VCaP (cell line): Measurements from ENCODE around the gene RING1.

Source experiments
- H3K27ac ChIP-seq: fragments of 450-650 bp; 2 replicates; pipeline ENCODE4 v1.5.1; 2017
- TF ChIP-seq, protein P1 (sequence below): fragments of 450-650 bp; conservative IDR thresholded peaks from 2 replicates; pipeline ENCODE4 v1.5.1; 2017; ENCODE audit warnings: mild to moderate bottlenecking, moderate library complexity

RING1 gene

DNA sequence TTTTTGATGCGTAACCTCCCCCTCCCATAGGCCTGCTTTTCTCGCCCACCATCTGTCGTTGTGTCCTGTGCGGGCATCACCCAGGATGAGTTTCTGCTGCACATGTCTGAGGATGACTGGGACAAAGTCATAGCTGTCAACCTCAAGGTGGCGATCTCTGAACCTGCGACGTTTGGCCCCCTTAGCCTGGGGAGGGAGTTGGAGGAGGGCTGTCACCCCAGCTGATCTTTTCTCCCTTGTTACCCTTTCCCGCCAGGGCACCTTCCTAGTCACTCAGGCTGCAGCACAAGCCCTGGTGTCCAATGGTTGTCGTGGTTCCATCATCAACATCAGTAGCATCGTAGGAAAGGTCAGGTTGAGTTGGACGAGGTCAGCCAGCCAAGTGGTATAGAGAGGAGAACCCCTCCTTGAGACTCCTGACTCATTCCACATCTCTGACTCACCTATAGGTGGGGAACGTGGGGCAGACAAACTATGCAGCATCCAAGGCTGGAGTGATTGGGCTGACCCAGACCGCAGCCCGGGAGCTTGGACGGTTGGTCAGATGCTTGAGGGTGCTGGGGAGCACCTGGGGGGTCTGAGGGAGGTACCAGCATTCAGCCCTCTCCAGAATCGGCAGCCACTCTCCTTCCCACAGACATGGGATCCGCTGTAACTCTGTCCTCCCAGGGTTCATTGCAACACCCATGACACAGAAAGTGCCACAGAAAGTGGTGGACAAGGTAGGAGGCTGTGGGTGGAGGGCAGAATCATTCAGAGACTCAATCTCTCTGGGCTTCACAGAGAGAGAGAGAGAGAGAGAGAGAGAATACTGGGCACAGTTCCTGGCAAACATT is 2.9 kb upstream of the RING1 start:
- peak overlapping the region; percentile 71 for H3K27ac ChIP-seq
- TF ChIP-seq, protein P1, sequence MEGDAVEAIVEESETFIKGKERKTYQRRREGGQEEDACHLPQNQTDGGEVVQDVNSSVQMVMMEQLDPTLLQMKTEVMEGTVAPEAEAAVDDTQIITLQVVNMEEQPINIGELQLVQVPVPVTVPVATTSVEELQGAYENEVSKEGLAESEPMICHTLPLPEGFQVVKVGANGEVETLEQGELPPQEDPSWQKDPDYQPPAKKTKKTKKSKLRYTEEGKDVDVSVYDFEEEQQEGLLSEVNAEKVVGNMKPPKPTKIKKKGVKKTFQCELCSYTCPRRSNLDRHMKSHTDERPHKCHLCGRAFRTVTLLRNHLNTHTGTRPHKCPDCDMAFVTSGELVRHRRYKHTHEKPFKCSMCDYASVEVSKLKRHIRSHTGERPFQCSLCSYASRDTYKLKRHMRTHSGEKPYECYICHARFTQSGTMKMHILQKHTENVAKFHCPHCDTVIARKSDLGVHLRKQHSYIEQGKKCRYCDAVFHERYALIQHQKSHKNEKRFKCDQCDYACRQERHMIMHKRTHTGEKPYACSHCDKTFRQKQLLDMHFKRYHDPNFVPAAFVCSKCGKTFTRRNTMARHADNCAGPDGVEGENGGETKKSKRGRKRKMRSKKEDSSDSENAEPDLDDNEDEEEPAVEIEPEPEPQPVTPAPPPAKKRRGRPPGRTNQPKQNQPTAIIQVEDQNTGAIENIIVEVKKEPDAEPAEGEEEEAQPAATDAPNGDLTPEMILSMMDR: peak; percentile 38

DNA sequence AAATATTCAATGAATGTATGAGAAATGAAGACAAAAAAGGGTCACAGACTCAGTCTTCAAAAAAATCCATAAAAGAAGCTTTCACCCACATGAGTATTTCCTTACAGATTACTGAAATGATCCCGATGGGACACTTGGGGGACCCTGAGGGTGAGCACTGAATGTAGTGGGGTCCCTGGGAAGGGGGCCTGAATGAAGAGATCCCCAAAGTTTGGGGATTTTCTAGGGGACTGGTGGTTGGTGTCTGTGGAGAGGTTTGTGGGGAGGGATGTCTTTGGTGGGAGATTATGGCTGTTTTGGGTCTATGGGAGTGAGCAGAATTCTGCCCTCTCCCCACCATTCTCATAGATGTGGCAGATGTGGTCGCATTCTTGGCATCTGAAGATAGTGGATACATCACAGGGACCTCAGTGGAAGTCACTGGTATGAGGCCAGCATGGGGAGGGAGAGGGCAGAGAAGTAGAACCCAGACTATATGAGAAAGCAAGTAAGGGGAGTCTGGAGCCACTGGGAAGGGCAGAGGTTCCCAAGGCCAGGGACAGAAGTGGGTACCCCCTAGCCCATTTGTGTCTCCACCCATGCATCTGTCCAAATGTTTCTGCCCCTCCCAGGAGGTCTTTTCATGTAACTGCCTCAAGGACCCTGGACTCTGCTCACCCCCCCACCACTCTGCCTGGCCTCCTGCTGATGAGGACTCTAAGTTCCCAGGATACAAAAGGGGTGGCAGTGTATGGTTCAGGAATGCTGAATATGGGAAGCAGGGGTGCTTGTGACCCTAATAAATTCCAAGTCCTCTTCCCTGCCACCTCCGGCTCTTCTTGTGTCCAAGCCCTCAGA is 2.1 kb upstream of the RING1 start:
- TF ChIP-seq, protein P1: no peak
- no peak overlapping the region; the same call in 1 of the 2 replicates for H3K27ac ChIP-seq

DNA sequence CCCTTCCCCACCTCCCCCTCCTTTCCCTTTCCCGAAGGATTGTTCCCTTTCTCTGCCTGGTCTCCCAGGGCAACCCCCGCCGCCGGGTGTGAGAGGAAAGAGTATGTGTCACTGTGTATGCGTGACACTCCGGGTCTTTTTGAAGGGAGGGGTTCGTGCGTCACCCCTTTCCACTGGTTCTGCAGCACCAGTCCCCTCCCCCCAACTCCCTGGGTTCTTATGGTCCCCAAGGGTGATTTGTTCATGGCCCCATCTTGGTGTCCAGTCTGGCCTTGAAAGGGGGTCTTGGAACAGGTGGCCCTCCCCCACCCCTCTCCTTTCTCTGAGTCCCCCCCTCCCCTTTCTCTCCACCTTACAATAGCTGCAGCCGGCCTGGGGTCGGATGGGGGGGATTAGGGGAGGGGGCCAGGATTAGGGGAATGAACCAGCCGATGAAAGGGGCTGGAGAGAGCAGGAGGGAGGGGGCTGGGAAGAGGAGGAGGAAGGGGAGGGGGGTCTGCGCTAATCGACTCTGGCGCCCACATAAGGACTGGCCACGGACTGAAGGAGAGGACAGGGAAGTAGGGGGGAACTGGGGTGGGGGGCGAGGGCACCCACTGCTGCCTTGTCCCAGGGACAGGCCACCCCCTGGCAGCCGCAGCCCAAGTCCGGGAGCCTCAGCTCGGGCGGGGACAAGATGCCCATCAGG is 1.3 kb upstream of the RING1 start:
- TF ChIP-seq, protein P1: no peak
- H3K27ac ChIP-seq: peak overlapping the region; percentile 99

DNA sequence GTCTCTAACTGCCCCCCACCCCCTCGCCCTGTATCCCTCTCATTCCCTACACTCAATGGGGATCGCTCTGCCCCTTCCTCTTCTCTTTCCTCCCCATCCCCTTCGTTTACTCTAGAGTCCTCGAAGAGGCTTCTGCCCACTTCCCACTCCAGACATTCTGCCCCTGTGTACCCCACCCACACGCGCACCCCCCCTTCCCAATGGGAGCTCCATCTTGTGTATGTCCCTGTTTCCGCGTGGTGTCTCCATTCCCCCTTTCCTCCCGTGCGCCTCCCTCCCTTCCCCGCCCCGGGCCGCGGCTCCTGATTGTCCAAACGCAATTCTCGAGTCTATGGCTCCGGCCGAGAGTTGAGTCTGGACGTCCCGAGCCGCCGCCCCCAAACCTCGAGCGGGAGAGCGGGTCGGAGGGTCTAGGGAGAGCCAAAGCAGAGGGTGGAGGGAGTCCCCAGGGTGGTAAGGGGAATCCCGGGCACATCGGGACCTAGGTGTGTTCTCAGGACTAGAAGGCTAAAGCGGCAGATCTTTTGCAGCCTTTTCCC is 679 bp upstream of the RING1 start:
- peak overlapping the region; percentile 99 for H3K27ac ChIP-seq
- TF ChIP-seq, protein P1: no peak

DNA sequence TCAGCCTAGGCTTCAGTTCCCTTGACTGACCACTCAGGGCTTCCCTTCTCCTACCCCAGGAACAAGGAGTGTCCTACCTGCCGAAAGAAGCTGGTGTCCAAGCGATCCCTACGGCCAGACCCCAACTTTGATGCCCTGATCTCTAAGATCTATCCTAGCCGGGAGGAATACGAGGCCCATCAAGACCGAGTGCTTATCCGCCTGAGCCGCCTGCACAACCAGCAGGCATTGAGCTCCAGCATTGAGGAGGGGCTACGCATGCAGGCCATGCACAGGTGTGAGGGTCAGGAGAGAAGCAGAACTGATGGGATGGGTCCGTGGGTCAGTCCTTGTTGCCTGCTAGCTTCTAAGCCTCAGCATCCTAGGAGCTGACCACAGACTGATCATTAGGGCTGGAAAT is 1.6 kb downstream of the RING1 start:
- no peak overlapping the region for H3K27ac ChIP-seq
- TF ChIP-seq, protein P1: no peak

DNA sequence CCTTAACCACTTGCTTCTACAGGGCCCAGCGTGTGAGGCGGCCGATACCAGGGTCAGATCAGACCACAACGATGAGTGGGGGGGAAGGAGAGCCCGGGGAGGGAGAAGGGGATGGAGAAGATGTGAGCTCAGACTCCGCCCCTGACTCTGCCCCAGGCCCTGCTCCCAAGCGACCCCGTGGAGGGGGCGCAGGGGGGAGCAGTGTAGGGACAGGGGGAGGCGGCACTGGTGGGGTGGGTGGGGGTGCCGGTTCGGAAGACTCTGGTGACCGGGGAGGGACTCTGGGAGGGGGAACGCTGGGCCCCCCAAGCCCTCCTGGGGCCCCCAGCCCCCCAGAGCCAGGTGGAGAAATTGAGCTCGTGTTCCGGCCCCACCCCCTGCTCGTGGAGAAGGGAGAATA is 2.8 kb downstream of the RING1 start:
- H3K27ac ChIP-seq: no peak overlapping the region
- TF ChIP-seq, protein P1: no peak
